Fibroblast of lung (primary cell): Measurements from ENCODE around the gene CDCP2.

Source experiments
- EZH2 ChIP-seq: IDR thresholded peaks from 2 replicates; pipeline ENCODE4 v1.5.1; 2012; ENCODE audit warnings: low read length, control low read depth, mild to moderate bottlenecking; ENCODE audit errors: missing control alignments
- TF ChIP-seq, protein P1 (sequence below), 2 donors: IDR thresholded peaks in 1 of 2; conservative IDR thresholded peaks in 1 of 2; 1 replicate in 1 of 2; 2 replicates in 1 of 2; pipeline ENCODE4 v1.5.1; 2011 to 2012; ENCODE audit warnings: low read length in 2 of 2, control low read depth in 1 of 2, inconsistent platforms in 1 of 2, low read depth in 1 of 2, mild to moderate bottlenecking in 1 of 2

DNA sequence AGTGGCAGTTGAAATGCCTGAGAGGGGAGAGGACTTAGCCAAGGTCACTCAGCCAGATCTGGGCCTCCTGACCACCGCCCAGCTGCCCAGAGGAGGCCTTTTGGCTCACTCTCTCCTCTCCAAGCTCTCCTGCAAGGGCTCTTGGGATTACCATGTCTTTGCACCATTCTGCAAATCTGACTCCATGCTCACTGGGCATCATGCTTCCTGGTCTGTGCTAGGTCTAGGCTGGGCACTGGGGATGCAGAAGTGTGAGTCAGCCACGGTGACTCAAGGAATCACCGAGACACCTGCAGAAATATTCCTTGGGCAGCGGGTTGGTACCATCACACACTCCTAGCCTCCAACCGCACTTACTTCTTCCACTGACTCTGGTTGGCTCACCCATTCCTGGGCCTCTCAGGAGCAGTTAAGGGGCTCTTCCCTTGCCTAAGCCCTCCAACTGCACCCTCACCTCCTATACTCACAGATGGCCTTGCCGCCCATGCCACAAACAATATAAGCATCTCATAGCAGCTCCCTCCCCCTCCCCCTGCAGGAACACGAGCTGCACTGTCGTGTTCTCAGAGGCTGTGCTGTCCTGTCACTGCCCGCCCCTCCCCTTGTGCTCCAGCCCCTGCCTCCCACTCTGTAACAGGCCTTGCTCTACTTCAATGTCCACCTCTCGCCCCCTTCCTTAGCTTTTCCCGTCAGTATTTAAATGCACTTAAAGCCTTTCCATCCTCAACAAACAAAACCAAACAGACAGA, 34.8 kb downstream of the CDCP2 start:
- TF ChIP-seq, protein P1, sequence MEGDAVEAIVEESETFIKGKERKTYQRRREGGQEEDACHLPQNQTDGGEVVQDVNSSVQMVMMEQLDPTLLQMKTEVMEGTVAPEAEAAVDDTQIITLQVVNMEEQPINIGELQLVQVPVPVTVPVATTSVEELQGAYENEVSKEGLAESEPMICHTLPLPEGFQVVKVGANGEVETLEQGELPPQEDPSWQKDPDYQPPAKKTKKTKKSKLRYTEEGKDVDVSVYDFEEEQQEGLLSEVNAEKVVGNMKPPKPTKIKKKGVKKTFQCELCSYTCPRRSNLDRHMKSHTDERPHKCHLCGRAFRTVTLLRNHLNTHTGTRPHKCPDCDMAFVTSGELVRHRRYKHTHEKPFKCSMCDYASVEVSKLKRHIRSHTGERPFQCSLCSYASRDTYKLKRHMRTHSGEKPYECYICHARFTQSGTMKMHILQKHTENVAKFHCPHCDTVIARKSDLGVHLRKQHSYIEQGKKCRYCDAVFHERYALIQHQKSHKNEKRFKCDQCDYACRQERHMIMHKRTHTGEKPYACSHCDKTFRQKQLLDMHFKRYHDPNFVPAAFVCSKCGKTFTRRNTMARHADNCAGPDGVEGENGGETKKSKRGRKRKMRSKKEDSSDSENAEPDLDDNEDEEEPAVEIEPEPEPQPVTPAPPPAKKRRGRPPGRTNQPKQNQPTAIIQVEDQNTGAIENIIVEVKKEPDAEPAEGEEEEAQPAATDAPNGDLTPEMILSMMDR (conservative IDR thresholded peaks at IDR 0.05 in 1 of 2, IDR thresholded peaks at IDR 0.05 in 1 of 2; ENCODE audit: low read depth in 1 of 2, low read length in 2 of 2) = no peak
- no peak for TF ChIP-seq EZH2
